Natural killer cell (primary cell): Measurements from ENCODE around the gene OTOGL. TPM values are rescaled to one million over a fixed set of nuclear protein-coding genes. Genes with fewer than 3 reads are reported as not detected.

Experiments
- ATAC-seq, 3 donors: fragments of 150-1000 bp in 2 of 3; fragments of 200-7000 bp in 1 of 3; cut with Tn5 transposase; 1 replicate in 1 of 3; 2 replicates in 2 of 3; pipeline ENCODE4 v1.10.0; 2021; ENCODE audit warnings: mild to moderate bottlenecking in 2 of 3, moderate library complexity in 2 of 3
- DNase-seq, 2 donors: peaks; one replicate each; pipeline versions ENCODE4 v3.0.0 to v3.0.0-alpha.2; 2013 to 2021; ENCODE audit warnings: mixed read lengths in 1 of 2
- H3K27ac ChIP-seq: one replicate; pipeline ENCODE4 v1.5.1; 2013; ENCODE audit warnings: mild to moderate bottlenecking, low read length
- H3K27me3 ChIP-seq: one replicate; pipeline ENCODE4 v1.6.1; 2013; ENCODE audit warnings: low read length; ENCODE audit not compliant: control insufficient read depth, insufficient read depth
- H3K36me3 ChIP-seq: one replicate; pipeline ENCODE4 v1.6.1; 2013; ENCODE audit warnings: low read length; ENCODE audit not compliant: control insufficient read depth, insufficient read depth
- H3K4me1 ChIP-seq: one replicate; pipeline ENCODE4 v1.6.1; 2013; ENCODE audit warnings: low read length; ENCODE audit not compliant: control insufficient read depth, insufficient read depth
- H3K4me3 ChIP-seq: one replicate; pipeline ENCODE4 v1.5.1; 2013; ENCODE audit warnings: low read length
- H3K9me3 ChIP-seq: one replicate; pipeline ENCODE4 v1.6.1; 2013; ENCODE audit warnings: low read length; ENCODE audit not compliant: control insufficient read depth, insufficient read depth
- H3K27ac Mint-ChIP-seq, 2 donors: one replicate each; pipeline ENCODE4 v1.8.0; 2022; ENCODE audit warnings: mild to moderate bottlenecking in 2 of 2, mixed read lengths in 2 of 2, moderate library complexity in 1 of 2
- H3K27me3 Mint-ChIP-seq, 2 donors: one replicate each; pipeline ENCODE4 v1.8.0; 2022; ENCODE audit warnings: low read depth in 2 of 2, mixed read lengths in 2 of 2
- H3K36me3 Mint-ChIP-seq: one replicate; pipeline ENCODE4 v1.8.0; 2022; ENCODE audit warnings: mixed read lengths
- H3K4me1 Mint-ChIP-seq, 2 donors: one replicate each; pipeline ENCODE4 v1.8.0; 2022; ENCODE audit warnings: mixed read lengths in 2 of 2
- H3K4me3 Mint-ChIP-seq: one replicate; pipeline ENCODE4 v1.8.0; 2022; ENCODE audit warnings: mild to moderate bottlenecking, moderate library complexity, mixed read lengths
- H3K9me3 Mint-ChIP-seq, 2 donors: one replicate each; pipeline ENCODE4 v1.8.0; 2022; ENCODE audit warnings: mixed read lengths in 2 of 2
- CTCF ChIP-seq: fragments of 200-600 bp; IDR thresholded peaks from one replicate; pipeline ENCODE4 v1.8.0; 2022; ENCODE audit warnings: antibody characterized with exemption
- WGBS: methylation state at CpG from one replicate; pipeline ENCODE4 v1.1.7; 2013; ENCODE audit warnings: missing lambda C conversion rate; ENCODE audit not compliant: insufficient coverage; 5-methylcytosine and 5-hydroxymethylcytosine counted together
- intact Hi-C: fragments of 100-400 bp; cut with micrococcal nuclease; formaldehyde crosslinking; loops from one replicate; pipeline ENCODE4 v1.14.2; 2022
- total RNA-seq, 4 donors: library from RNA; stranded (reverse); fragments of 120-200 nt in 1 of 4; gene quantifications; one replicate each; pipeline versions ENCODE4 v1.2.3 to v1.2.4, GENCODE V29; 2013 to 2022

The OTOGL gene
- total RNA-seq, 3 donors from 2014 or later (not counting 1 experiment from before 2014, with no cell fraction given), result not detected

GRCh38 chr12:80316222-80316621, 216.9 kb downstream of the OTOGL start:
- intact Hi-C loops, result no loop called here
- no peaks in the 10 kb centered on the region for H3K9me3 ChIP-seq
- Mint-ChIP-seq H3K4me3 (no peak overlapping the region), H3K27ac (no peak overlapping the region), H3K27me3 (no peaks in the 10 kb centered on the region), H3K9me3 (no peaks in the 10 kb centered on the region), H3K36me3 (no peaks in the 10 kb centered on the region), H3K4me1 (no peaks in the 10 kb centered on the region)
- ATAC-seq (no peak), DNase-seq (no peak)
- TF ChIP-seq CTCF, result no peak
- peaks cover 2% of the 10 kb centered on the region for H3K27me3 ChIP-seq
- no peak overlapping the region for H3K4me3 ChIP-seq
- no peaks in the 10 kb centered on the region for H3K36me3 ChIP-seq
- WGBS, result 87% methylated on average over 2 of the region's 2 CpGs
- no peaks in the 10 kb centered on the region for H3K4me1 ChIP-seq
- no peak overlapping the region for H3K27ac ChIP-seq

- Mint-ChIP-seq H3K27me3 (no peaks in the 10 kb centered on the region), H3K4me1 (no peaks in the 10 kb centered on the region), H3K4me3 (no peak overlapping the region), H3K36me3 (no peaks in the 10 kb centered on the region), H3K27ac (no peak overlapping the region), H3K9me3 (no peaks in the 10 kb centered on the region)
- no peaks in the 10 kb centered on the region for H3K36me3 ChIP-seq
- H3K4me1 ChIP-seq, result no peaks in the 10 kb centered on the region
- ATAC-seq, result no peak
- H3K27me3 ChIP-seq, result peaks cover 2% of the 10 kb centered on the region
- TF ChIP-seq CTCF, result no peak
- DNase-seq, result no peak
- no peak overlapping the region for H3K4me3 ChIP-seq
- no peak overlapping the region for H3K27ac ChIP-seq
- no peaks in the 10 kb centered on the region for H3K9me3 ChIP-seq
- intact Hi-C loops, result no loop called here
Measured at GRCh38 chr12:80317307-80317706, 218.0 kb downstream of the OTOGL start.

GRCh38 chr12:80317899-80318298, 218.6 kb downstream of the OTOGL start:
- no peaks in the 10 kb centered on the region for H3K9me3 Mint-ChIP-seq
- ATAC-seq, result no peak
- no CpG with 5 or more reads among the region's 1 CpG for WGBS

More at GRCh38 chr12:80317899-80318298, 218.6 kb downstream of the OTOGL start:
- no peak for TF ChIP-seq CTCF
- H3K4me3 Mint-ChIP-seq, result no peak overlapping the region
- no peaks in the 10 kb centered on the region for H3K4me1 Mint-ChIP-seq
- Histone ChIP-seq H3K4me1 (no peaks in the 10 kb centered on the region), H3K27ac (no peak overlapping the region), H3K9me3 (no peaks in the 10 kb centered on the region), H3K36me3 (no peaks in the 10 kb centered on the region), H3K4me3 (no peak overlapping the region), H3K27me3 (peaks cover 2% of the 10 kb centered on the region)
- no peaks in the 10 kb centered on the region for H3K27me3 Mint-ChIP-seq
- DNase-seq, result no peak
- intact Hi-C loops, result no loop called here
- H3K27ac Mint-ChIP-seq, result no peak overlapping the region
- H3K36me3 Mint-ChIP-seq, result no peaks in the 10 kb centered on the region
